ENCODE data around the gene FAM83B. TPM values are rescaled to one million over a fixed set of nuclear protein-coding genes. Genes with fewer than 3 reads are reported as not detected.

The FAM83B gene
- total and polyA plus RNA-seq, 10 of the 15 experiments (the other 5 are each of a cell fraction or from before 2014, with no cell fraction given), result 0.05 TPM; not detected in 9

DNA sequence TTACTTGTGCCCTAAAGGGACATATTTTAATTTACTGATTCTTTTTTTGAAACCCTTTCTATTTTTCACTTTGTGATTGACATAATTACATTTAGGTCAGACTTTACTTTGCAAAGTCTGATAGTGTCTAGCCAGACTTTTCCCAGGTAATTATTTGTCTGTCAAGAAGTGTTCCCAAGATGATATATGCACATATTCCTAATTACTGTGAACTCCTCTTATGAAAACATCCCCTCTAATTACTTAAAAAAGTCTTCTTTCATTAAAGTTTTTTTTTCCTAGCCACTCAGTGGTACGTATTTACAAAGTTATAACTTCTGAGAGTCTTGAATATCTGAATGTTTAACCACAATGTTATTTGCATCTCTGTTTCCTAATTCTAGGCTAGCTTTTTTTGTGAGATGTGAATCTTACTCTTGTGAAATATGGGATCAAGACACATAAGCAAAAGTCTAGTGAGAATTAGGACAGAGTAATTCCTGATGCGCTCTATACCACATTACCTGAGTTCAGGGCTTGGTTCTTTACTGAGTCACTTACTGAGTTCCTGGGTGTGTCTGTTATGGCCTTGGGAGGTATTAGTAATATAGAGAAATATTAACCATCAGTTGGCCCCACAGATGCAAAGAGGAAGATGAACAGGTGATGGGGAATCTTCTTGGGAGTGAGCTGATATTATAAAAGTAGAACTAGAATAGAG is 27.9 kb downstream of the FAM83B start:
- WGBS (ENCODE audit: insufficient coverage, insufficient replicate concordance, low lambda C conversion rate, missing lambda C conversion rate), result 0% methylated on average over 2 of the region's 2 CpGs
- BruUV-seq (replicated peaks), result no TSS peak
- DNase-seq (ENCODE audit: low read depth, low spot score) (no peak), ATAC-seq (no peak), FAIRE-seq (no peak)
- ChIA-PET CTCF (no interaction called here), SMC1A (ENCODE audit: uncharacterized antibody, unreplicated experiment) (no interaction called here), POLR2A (no interaction called here), RAD21 (ENCODE audit: unreplicated experiment) (no interaction called here)
- in situ Hi-C loops (cut with MboI), result no loop called here
- no peaks in the 10 kb centered on the region for H4K20me1 ChIP-seq (ENCODE audit: control insufficient read depth, insufficient read depth)
- H3K4me1 ChIP-seq (ENCODE audit: control insufficient read depth, insufficient read depth, low read length), result no peaks in the 10 kb centered on the region
- TF ChIP-seq SIN3A (IDR thresholded peaks at IDR 0.05; ENCODE audit: low read depth, low read length) (no peak), ZBED1 (IDR thresholded peaks at IDR 0.05; ENCODE audit: borderline replicate concordance) (no peak), MYB (IDR thresholded peaks at IDR 0.05; ENCODE audit: borderline replicate concordance, low read depth, low read length) (no peak), TCF7 (IDR thresholded peaks at IDR 0.05; ENCODE audit: borderline replicate concordance) (no peak), BHLHE40 (IDR thresholded peaks at IDR 0.05; ENCODE audit: borderline replicate concordance in 1 of 2, low read depth in 2 of 2, low read length in 1 of 2) (no peak), JUNB (IDR thresholded peaks at IDR 0.05) (no peak), POLR2A (IDR thresholded peaks at IDR 0.05; ENCODE audit: low read depth, low read length) (no peak), TBL1XR1 (IDR thresholded peaks at IDR 0.05; ENCODE audit: low read depth, low read length) (no peak), HCFC1 (IDR thresholded peaks at IDR 0.05; ENCODE audit: low read length) (no peak), KAT2A (conservative IDR thresholded peaks at IDR 0.05; ENCODE audit: control insufficient read depth, low read depth, low read length) (no peak)
- intact Hi-C loops (cut with micrococcal nuclease; ENCODE audit: unreplicated experiment), result no loop called here
- no peaks in the 10 kb centered on the region for H3K36me3 ChIP-seq (ENCODE audit: control insufficient read depth in 2 of 2, insufficient read depth in 2 of 2, low read length in 1 of 2)
- no peak overlapping the region for H3K27ac ChIP-seq (ENCODE audit: control insufficient read depth, insufficient read depth)
- H3K4me3 ChIP-seq, result no peak overlapping the region
- no peaks in the 10 kb centered on the region for H3K9me3 ChIP-seq (replicated peaks; ENCODE audit: control insufficient read depth, insufficient read depth, low read length)
- H3K9ac ChIP-seq (ENCODE audit: control insufficient read depth, insufficient read depth, low read length), result no peak overlapping the region
- no peak overlapping the region for H3K4me2 ChIP-seq (ENCODE audit: control insufficient read depth, insufficient read depth)
- no peaks in the 10 kb centered on the region for H3K27me3 ChIP-seq (replicated peaks in 1 of 2; ENCODE audit: control insufficient read depth in 2 of 2, insufficient read depth in 2 of 2, low read length in 1 of 2)
- H2AFZ ChIP-seq (ENCODE audit: control insufficient read depth, low read depth, low read length), result no peak overlapping the region
- H3K79me2 ChIP-seq (ENCODE audit: control insufficient read depth, insufficient read depth, low read length), result no peaks in the 10 kb centered on the region

DNA sequence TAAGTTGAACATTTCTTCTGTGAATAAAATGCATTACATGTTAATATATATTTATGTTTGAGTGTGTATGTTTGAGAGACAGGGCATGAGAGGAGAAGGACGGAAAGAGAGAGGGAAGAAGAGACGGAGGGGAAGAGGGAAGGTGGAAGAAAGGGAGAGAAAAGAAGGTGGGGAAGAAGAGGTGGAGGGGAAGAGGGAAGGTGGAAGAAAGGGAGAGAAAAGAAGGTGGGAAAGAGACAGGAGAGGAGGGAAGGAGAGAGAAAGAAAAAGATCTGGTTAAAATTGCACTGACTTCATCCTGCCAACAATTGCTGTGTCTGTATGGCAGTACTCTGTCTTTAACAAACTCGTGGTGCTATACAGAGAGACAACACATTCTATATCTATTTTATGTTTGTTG is 29.0 kb downstream of the FAM83B start:
- H3K27me3 ChIP-seq (replicated peaks in 1 of 2; ENCODE audit: control insufficient read depth in 2 of 2, insufficient read depth in 2 of 2, low read length in 1 of 2), result no peaks in the 10 kb centered on the region
- H3K4me3 ChIP-seq, result no peak overlapping the region
- no peak overlapping the region for H3K27ac ChIP-seq (ENCODE audit: control insufficient read depth, insufficient read depth)
- no peaks in the 10 kb centered on the region for H3K4me1 ChIP-seq (ENCODE audit: control insufficient read depth, insufficient read depth, low read length)
- RAD21 ChIA-PET (ENCODE audit: unreplicated experiment), result no interaction called here
- BruUV-seq (replicated peaks), result no TSS peak
- 36% methylated on average over 3 of the region's 3 CpGs for WGBS (ENCODE audit: insufficient coverage, insufficient replicate concordance, low lambda C conversion rate, missing lambda C conversion rate)
- CTCF ChIA-PET, result no interaction called here
- H4K20me1 ChIP-seq (ENCODE audit: control insufficient read depth, insufficient read depth), result no peaks in the 10 kb centered on the region
- in situ Hi-C loops (cut with MboI) (no loop called here), intact Hi-C loops (cut with micrococcal nuclease; ENCODE audit: unreplicated experiment) (no loop called here)
- SMC1A ChIA-PET (ENCODE audit: uncharacterized antibody, unreplicated experiment), result no interaction called here
- no peak overlapping the region for H3K4me2 ChIP-seq (ENCODE audit: control insufficient read depth, insufficient read depth)
- H3K36me3 ChIP-seq (ENCODE audit: control insufficient read depth in 2 of 2, insufficient read depth in 2 of 2, low read length in 1 of 2), result no peaks in the 10 kb centered on the region
- POLR2A ChIA-PET, result no interaction called here
- DNase-seq (ENCODE audit: low read depth, low spot score), result no peak
- H3K9me3 ChIP-seq (replicated peaks; ENCODE audit: control insufficient read depth, insufficient read depth, low read length), result no peaks in the 10 kb centered on the region
- H3K9ac ChIP-seq (ENCODE audit: control insufficient read depth, insufficient read depth, low read length), result no peak overlapping the region
- FAIRE-seq, result no peak
- no peak for ATAC-seq
- H2AFZ ChIP-seq (ENCODE audit: control insufficient read depth, low read depth, low read length), result no peak overlapping the region
- H3K79me2 ChIP-seq (ENCODE audit: control insufficient read depth, insufficient read depth, low read length), result no peaks in the 10 kb centered on the region
- TF ChIP-seq, protein P1, sequence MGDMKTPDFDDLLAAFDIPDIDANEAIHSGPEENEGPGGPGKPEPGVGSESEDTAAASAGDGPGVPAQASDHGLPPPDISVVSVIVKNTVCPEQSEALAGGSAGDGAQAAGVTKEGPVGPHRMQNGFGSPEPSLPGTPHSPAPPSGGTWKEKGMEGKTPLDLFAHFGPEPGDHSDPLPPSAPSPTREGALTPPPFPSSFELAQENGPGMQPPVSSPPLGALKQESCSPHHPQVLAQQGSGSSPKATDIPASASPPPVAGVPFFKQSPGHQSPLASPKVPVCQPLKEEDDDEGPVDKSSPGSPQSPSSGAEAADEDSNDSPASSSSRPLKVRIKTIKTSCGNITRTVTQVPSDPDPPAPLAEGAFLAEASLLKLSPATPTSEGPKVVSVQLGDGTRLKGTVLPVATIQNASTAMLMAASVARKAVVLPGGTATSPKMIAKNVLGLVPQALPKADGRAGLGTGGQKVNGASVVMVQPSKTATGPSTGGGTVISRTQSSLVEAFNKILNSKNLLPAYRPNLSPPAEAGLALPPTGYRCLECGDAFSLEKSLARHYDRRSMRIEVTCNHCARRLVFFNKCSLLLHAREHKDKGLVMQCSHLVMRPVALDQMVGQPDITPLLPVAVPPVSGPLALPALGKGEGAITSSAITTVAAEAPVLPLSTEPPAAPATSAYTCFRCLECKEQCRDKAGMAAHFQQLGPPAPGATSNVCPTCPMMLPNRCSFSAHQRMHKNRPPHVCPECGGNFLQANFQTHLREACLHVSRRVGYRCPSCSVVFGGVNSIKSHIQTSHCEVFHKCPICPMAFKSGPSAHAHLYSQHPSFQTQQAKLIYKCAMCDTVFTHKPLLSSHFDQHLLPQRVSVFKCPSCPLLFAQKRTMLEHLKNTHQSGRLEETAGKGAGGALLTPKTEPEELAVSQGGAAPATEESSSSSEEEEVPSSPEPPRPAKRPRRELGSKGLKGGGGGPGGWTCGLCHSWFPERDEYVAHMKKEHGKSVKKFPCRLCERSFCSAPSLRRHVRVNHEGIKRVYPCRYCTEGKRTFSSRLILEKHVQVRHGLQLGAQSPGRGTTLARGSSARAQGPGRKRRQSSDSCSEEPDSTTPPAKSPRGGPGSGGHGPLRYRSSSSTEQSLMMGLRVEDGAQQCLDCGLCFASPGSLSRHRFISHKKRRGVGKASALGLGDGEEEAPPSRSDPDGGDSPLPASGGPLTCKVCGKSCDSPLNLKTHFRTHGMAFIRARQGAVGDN (IDR thresholded peaks at IDR 0.05), result no peak
- TF ChIP-seq CHD4 (IDR thresholded peaks at IDR 0.05) (no peak), SREBF1 (IDR thresholded peaks at IDR 0.05; ENCODE audit: low read length) (no peak), MTA3 (IDR thresholded peaks at IDR 0.05; ENCODE audit: borderline replicate concordance, low read length) (no peak), TBL1XR1 (IDR thresholded peaks at IDR 0.05; ENCODE audit: low read depth, low read length) (no peak), POLR2AphosphoS5 (IDR thresholded peaks at IDR 0.05; ENCODE audit: low read length) (no peak)
- TF ChIP-seq, protein P2, sequence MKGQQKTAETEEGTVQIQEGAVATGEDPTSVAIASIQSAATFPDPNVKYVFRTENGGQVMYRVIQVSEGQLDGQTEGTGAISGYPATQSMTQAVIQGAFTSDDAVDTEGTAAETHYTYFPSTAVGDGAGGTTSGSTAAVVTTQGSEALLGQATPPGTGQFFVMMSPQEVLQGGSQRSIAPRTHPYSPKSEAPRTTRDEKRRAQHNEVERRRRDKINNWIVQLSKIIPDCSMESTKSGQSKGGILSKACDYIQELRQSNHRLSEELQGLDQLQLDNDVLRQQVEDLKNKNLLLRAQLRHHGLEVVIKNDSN (IDR thresholded peaks at IDR 0.05; ENCODE audit: borderline replicate concordance, extremely low read length, insufficient read depth, low read depth, low read length), result no peak

Measured in GM12878 (cell line).